NB4 (cell line): ENCODE results near the gene SIN3B.
A peak's percentile ranks its signal among the peaks of the same experiment; 100 is the strongest.

ENCODE experiments used
- DNase-seq: peaks from one replicate; pipeline ENCODE4 v3.0.0; 2010; ENCODE audit warnings: low read depth
- H3K4me3 ChIP-seq: one replicate; pipeline ENCODE4 v1.5.1; 2011; ENCODE audit warnings: mild to moderate bottlenecking, low read depth, low read length, moderate library complexity
- MYC ChIP-seq: IDR thresholded peaks from 2 replicates; pipeline ENCODE4 v1.6.1; 2011; ENCODE audit warnings: low read depth, low read length
- POLR2A ChIP-seq: IDR thresholded peaks from 2 replicates; pipeline ENCODE4 v1.6.1; 2011; ENCODE audit warnings: mild to moderate bottlenecking; ENCODE audit not compliant: insufficient read length; ENCODE audit errors: extremely low read depth
- TF ChIP-seq, protein P1 (sequence below): IDR thresholded peaks from one replicate; pipeline ENCODE4 v1.5.1; 2012; ENCODE audit warnings: low read depth, low read length
- TF ChIP-seq, protein P2 (sequence below): IDR thresholded peaks from 2 replicates; pipeline ENCODE4 v1.6.1; 2011; ENCODE audit warnings: low read depth, low read length

SIN3B gene

DNA sequence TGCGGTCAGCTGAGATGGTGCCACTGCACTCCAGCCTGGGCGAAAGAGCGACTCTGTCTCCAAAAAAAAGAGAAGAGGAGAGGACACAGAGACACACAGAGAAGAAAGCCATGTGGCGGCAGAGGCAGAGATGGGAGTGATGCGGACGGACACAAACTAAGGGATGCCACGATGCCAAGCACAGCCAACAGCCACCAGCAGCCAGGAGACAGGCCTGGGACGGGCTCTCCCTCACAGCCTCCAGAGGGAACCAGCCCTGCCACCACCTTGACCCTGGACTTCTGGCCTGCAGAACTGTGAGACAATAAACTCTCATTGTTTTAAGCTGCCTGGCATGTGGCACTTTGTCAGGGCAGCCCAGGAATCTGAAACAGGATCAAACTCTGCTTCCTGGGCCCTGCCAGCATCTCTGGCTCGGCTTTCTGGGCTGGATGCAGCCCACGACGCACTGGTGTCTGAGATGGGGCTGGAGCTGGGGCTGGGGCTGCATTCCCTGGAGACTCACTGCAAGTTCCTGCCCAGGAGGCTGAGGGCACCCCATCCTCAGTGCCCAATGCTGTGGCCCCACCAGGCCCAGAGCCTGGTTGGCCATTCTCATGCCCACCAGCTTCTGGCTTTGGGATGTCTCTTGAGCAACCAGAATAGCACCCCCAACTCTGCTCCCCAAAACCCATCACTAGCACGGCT, 62.6 kb downstream of the SIN3B start:
- no peak overlapping the region for H3K4me3 ChIP-seq
- TF ChIP-seq POLR2A: no peak
- TF ChIP-seq, protein P1, sequence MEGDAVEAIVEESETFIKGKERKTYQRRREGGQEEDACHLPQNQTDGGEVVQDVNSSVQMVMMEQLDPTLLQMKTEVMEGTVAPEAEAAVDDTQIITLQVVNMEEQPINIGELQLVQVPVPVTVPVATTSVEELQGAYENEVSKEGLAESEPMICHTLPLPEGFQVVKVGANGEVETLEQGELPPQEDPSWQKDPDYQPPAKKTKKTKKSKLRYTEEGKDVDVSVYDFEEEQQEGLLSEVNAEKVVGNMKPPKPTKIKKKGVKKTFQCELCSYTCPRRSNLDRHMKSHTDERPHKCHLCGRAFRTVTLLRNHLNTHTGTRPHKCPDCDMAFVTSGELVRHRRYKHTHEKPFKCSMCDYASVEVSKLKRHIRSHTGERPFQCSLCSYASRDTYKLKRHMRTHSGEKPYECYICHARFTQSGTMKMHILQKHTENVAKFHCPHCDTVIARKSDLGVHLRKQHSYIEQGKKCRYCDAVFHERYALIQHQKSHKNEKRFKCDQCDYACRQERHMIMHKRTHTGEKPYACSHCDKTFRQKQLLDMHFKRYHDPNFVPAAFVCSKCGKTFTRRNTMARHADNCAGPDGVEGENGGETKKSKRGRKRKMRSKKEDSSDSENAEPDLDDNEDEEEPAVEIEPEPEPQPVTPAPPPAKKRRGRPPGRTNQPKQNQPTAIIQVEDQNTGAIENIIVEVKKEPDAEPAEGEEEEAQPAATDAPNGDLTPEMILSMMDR: no peak
- TF ChIP-seq, protein P2, sequence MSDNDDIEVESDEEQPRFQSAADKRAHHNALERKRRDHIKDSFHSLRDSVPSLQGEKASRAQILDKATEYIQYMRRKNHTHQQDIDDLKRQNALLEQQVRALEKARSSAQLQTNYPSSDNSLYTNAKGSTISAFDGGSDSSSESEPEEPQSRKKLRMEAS: no peak
- TF ChIP-seq MYC: no peak
- no peak for DNase-seq

DNA sequence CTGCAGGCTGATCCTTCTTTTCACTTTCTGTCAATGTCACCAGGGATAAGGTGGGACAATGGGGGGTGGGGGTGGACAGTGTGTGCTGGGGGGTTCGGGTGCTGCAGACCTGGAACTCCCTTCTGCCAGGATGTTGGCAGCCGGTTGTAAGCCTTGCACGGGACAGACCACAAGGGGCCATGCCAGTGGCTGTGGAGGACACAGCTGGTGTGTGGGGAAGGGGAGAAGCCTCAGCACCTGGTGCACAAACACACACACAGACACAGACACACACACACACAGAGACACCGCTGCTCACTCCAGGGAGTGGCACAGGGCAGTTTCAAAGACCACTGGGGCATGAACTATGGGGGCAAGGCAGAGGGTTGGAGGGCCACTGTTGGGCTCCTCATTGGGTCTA, 63.2 kb downstream of the SIN3B start:
- TF ChIP-seq, protein P2: no peak
- TF ChIP-seq MYC (no peak), POLR2A (no peak)
- TF ChIP-seq, protein P1: no peak
- H3K4me3 ChIP-seq: no peak overlapping the region

DNA sequence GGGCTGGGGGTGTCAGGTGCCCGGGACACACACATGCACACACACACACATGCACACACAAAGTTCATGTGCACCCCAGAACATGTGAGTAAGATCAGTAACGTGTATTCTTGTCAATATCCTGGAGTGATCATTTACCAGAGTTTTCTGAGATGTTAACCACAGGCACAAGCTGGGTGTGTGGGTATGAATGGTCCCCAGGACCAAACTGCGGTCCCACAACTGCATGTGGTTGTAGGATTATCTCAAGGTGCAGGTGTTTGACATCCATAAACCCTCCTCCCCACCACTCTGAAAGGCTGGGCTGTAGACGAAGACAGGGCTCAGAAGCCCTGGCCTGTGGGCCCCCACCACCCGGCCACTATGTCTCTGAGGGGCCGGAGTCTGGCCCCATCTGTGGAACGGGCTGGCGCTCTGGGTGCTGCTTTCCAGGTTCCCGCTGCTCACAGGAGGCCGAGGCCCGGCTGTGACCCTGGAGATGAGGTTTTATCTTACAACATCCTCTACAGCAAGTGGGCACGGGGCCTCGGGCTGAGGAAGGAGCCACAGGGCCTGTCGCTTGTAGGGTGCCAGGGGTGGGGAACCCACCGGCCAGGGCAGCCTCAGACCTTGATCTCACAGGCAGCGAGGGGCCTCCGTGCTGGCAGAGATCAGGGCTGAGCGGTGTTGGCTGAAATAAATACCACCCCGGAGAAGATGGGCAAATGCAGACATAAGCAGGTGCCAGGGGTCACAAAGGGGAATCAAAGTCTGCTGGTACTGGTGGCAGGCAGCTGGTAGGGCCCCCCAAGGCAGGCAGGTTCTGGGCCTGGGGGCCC, 63.9 kb downstream of the SIN3B start:
- TF ChIP-seq, protein P1: no peak
- TF ChIP-seq POLR2A: no peak
- TF ChIP-seq MYC: no peak
- TF ChIP-seq, protein P2: no peak
- H3K4me3 ChIP-seq: no peak overlapping the region
- no peak for DNase-seq

More for the DNA sequence above, 63.2 kb downstream of the SIN3B start:
- no peak for DNase-seq

DNA sequence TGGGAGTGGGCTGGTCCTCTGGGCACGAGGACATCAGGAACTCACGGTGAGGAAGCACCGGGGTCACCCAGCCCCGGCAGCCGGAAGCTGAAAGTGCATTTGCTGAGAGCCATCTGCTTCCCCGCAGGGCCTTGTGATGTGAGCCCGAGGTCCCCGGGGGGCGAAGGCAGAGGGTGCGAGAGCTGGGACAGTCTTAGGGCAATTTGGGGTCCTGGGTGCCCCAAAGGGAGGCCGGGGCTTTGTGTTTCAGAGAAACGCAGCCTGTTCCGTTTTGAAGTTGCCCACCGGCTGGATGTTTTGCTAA, 64.4 kb downstream of the SIN3B start:
- no peak overlapping the region for H3K4me3 ChIP-seq
- no peak for DNase-seq
- TF ChIP-seq, protein P1: no peak
- TF ChIP-seq, protein P2: no peak
- TF ChIP-seq POLR2A: no peak
- TF ChIP-seq MYC: no peak

DNA sequence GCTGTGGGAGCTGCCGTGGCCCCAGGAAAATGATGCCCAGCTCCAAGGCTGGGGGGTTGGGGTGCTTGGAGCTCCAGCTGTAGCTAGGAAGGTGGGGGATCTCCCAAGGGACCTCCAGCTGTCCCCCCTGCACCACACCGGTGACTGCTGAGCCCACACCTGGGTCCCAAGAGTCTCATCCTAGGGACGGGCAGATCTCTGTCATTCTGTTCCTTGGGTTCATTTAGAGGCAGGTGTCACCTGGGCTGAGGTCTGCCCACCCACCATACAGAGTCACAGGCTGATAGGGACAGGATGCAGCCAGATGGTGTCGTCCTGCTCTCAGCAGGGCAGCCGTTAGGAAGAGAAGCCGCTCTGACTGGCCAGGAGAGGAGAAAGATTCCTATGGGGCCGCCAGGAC, 64.9 kb downstream of the SIN3B start:
- DNase-seq: no peak
- H3K4me3 ChIP-seq: no peak overlapping the region
- TF ChIP-seq, protein P2: no peak

DNA sequence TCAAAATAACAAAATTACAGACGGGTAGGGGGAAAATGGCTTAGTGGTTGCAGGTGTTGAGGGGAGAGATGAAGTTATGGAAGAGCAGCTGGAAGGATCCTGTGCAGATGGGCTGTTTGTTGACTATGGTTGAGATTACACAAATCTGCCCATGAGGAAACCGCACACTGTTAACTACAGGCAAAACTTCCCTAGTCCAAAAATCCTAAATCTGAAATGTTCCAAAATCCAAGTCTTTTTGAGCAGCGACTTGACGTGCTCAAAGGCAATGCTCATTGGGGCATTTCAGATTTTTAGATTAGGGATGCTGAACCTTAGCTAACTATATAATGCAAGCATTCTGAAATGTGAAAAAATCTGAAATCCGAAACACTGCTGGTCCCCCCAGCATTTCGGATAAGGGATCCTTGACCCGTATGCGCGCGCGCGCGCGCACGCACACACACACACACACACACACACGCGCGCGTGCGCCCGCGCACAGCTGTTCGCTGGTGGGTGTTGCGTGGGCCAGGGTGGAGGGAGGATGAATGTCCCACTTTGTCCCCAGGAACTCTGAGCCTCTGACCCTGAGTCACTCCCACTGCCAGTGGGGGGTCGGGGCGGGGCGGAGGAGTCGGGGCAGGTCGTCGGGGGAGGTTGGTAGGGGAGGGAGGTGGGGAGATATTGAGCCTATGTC, 66.4 kb downstream of the SIN3B start:
- TF ChIP-seq, protein P1: no peak
- TF ChIP-seq POLR2A: no peak
- no peak for TF ChIP-seq MYC
- H3K4me3 ChIP-seq: no peak overlapping the region
- DNase-seq: peak; percentile 48
